CD4-positive, alpha-beta T cell (primary cell): Measurements from ENCODE around the gene POLR3GL. TPM values are rescaled to one million over a fixed set of nuclear protein-coding genes. Genes with fewer than 3 reads are reported as not detected.
"Not testable (repeated sequence)": the region's sequence is repeated elsewhere in the genome, so short reads cannot be mapped to it uniquely, and the experiment has no call there.

Experiments
- ATAC-seq: fragments of 200-7000 bp; cut with Tn5 transposase; one replicate; pipeline ENCODE4 v1.10.0; 2022; ENCODE audit warnings: mild to moderate bottlenecking; ENCODE audit not compliant: poor library complexity
- CTCF ChIA-PET: fragments of 350-600 bp; sonication (Branson Sonifier 250); formaldehyde crosslinking; loops from one replicate; lab custom pipeline; 2021; ENCODE audit warnings: antibody characterized with exemption, inconsistent platforms; lab: Charles Lee
- POLR2A ChIA-PET: fragments of 350-600 bp; sonication (Branson Sonifier 250); formaldehyde crosslinking; loops from one replicate; lab custom pipeline; 2021; ENCODE audit warnings: antibody characterized with exemption, inconsistent platforms; lab: Charles Lee
- DNase-seq, 14 experiments: peaks; one replicate each; pipeline ENCODE4 v3.0.0-alpha.2; 2013 to 2020; ENCODE audit warnings: mixed read lengths in 2 of 14
- H3K27ac ChIP-seq, 2 donors: one replicate each; pipeline versions ENCODE4 v1.5.1 to v1.7.0; 2013; ENCODE audit warnings: low read length in 2 of 2, low read depth in 1 of 2, mild to moderate bottlenecking in 1 of 2
- H3K27me3 ChIP-seq, 2 experiments: 1 replicate in 1 of 2; 2 replicates in 1 of 2; pipeline versions ENCODE4 v1.6.1 to v1.7.0; 2013; ENCODE audit warnings: low read length in 2 of 2, control low read depth in 1 of 2, mild to moderate bottlenecking in 1 of 2, moderate library complexity in 1 of 2; ENCODE audit not compliant: insufficient read depth in 2 of 2, control insufficient read depth in 1 of 2
- H3K36me3 ChIP-seq: one replicate; pipeline ENCODE4 v1.6.1; 2013; ENCODE audit warnings: low read length, control low read depth; ENCODE audit not compliant: insufficient read depth
- H3K4me1 ChIP-seq: one replicate; pipeline ENCODE4 v1.6.1; 2013; ENCODE audit warnings: low read length, control low read depth; ENCODE audit not compliant: insufficient read depth
- H3K4me3 ChIP-seq: one replicate; pipeline ENCODE4 v1.5.1; 2013; ENCODE audit warnings: mild to moderate bottlenecking, low read length, moderate library complexity
- H3K9me3 ChIP-seq, 2 experiments: 1 replicate in 1 of 2; 2 replicates in 1 of 2; pipeline versions ENCODE4 v1.6.1 to v1.7.0; 2013; ENCODE audit warnings: low read length in 2 of 2, mild to moderate bottlenecking in 2 of 2, control low read depth in 1 of 2, moderate library complexity in 1 of 2; ENCODE audit not compliant: control insufficient read depth in 1 of 2, insufficient read depth in 1 of 2
- H3K27ac Mint-ChIP-seq: one replicate; pipeline ENCODE4 v1.8.0; 2020; ENCODE audit warnings: mixed read lengths
- H3K27me3 Mint-ChIP-seq: one replicate; pipeline ENCODE4 v1.8.0; 2021; ENCODE audit warnings: mixed read lengths
- H3K36me3 Mint-ChIP-seq: one replicate; pipeline ENCODE4 v1.8.0; 2021; ENCODE audit warnings: low read depth, mixed read lengths
- H3K4me1 Mint-ChIP-seq: one replicate; pipeline ENCODE4 v1.8.0; 2021; ENCODE audit warnings: low read depth, mixed read lengths
- H3K4me3 Mint-ChIP-seq: one replicate; pipeline ENCODE4 v1.8.0; 2020; ENCODE audit warnings: mild to moderate bottlenecking, mixed read lengths
- H3K9me3 Mint-ChIP-seq: one replicate; pipeline ENCODE4 v1.8.0; 2020; ENCODE audit warnings: mixed read lengths
- intact Hi-C, 2 experiments: fragments of 100-400 bp; cut with DNase I in 1 of 2; cut with micrococcal nuclease in 1 of 2; formaldehyde crosslinking; loops; one replicate each; pipeline versions ENCODE4 v1.15.1 to v1.9.0; 2023 to 2025; cut with DNase I, micrococcal nuclease
- total RNA-seq, 174 experiments: library from RNA in 2 of 174; stranded (reverse) in 2 of 174; gene quantifications; one replicate each; pipeline ENCODE4 v1.2.3 and lab custom pipeline; 2021 to 2026
- TF ChIP-seq, protein P1 (sequence below): fragments of 200-600 bp; IDR thresholded peaks from one replicate; pipeline ENCODE4 v1.8.0; 2022; ENCODE audit warnings: antibody characterized with exemption, mild to moderate bottlenecking

POLR3GL gene
- total RNA-seq, 2 experiments from 2014 or later = 17.2 to 17.8 TPM

DNA sequence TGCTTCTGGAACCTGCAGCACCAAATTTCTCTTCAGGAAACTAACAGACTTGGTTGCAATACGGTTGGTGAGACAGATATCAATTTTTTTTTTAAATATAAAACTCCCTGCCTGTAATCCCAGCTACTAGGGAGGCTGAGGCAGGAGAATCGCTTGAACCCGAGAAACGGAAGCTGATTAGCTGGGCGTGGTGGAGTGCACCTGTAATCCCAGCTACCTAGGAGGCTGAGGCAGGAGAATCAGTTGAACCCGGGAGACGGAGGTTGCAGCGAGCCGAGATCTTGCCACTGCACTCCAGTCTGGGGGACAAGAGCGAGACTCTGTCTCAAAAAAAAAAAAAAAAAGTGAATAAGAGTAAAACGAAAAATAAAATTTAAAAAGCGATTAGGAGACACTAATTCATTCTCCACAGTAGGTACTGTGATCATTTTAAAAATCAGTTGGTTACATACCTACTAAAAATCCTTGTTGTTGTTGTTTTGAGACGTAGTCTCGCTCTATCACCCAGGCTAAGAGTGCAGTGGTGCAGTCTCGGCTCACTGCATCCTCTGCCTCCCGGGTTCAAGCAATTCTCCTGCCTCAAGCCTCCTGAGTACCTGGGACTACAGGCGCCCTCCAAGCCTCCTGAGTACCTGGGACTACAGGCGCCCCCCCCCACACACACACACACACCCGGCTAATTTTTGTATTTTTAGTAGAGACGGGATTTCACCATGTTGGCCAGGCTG, 36.4 kb upstream of the POLR3GL start:
- intact Hi-C loops = loop anchor here (1.0 to 2.0 kb wide), 6 partner anchors 10 to 69 kb away; partner anchors contain the start of genes ANKRD34A (in 1 of the 2), LIX1L (in 1 of the 2), PEX11B (in 1 of the 2) and PIAS3 (in 1 of the 2)
- ChIA-PET CTCF (interaction anchor here (0.6 to 2.3 kb wide), 20 partner anchors 10 to 109 kb away, joined by 3 to 40 read pairs (median 4); partner anchors contain the start of genes ANKRD34A, LIX1L, NUDT17 and PEX11B), POLR2A (interaction anchor here (0.6 to 3.7 kb wide), 33 partner anchors 8 to 124 kb away, joined by 3 to 213 read pairs (median 7); partner anchors contain the start of genes ANKRD34A, ITGA10, LIX1L and NUDT17)

DNA sequence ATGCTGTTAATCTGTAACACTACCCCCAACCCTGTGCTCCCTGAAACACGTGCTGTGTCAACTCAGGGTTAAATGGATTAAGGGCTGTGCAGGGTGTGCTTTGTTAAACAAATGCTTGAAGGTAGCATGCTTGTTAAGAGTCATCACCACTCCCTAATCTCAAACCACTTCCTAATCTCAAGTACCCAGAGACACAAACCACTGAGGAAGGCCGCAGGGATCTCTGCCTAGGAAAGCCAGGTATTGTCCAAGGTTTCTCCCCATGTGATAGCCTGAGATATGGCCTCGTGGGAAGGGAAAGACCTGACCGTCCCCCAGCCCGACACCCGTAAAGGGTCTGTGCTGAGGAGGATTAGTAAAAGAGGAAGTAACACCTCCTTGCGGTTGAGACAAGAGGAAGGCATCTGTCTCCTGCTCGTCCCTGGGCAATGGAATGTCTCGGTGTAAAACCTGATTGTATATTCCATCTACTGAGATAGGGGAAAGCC, 31.9 kb upstream of the POLR3GL start:
- peak in 7 of 14 experiments; percentile 1 to 70 (median 21) for DNase-seq
- H3K27me3 Mint-ChIP-seq, intact Hi-C loops, H3K27me3 ChIP-seq, H3K9me3 Mint-ChIP-seq, H3K9me3 ChIP-seq, ATAC-seq: not testable (repeated sequence)
- CTCF ChIA-PET = interaction anchor here (1.0 to 2.2 kb wide), 2 partner anchors 31 to 75 kb away, joined by 4 to 7 read pairs; partner anchors contain the start of genes ANKRD34A and POLR3GL
- POLR2A ChIA-PET = interaction anchor here (2.9 to 4.2 kb wide), 2 partner anchors 25 to 32 kb away, joined by 15 to 22 read pairs; partner anchors contain the start of genes ANKRD34A, LIX1L and POLR3GL
- Mint-ChIP-seq H3K4me3 (peak overlapping the region; percentile 59), H3K27ac (peak overlapping the region; percentile 95), H3K36me3 (peaks cover 50% of the 10 kb centered on the region), H3K4me1 (peaks cover 31% of the 10 kb centered on the region)
- peaks cover 36% of the 10 kb centered on the region for H3K4me1 ChIP-seq
- peaks cover 26% of the 10 kb centered on the region for H3K36me3 ChIP-seq
- peak overlapping the region; percentile 20 for H3K4me3 ChIP-seq
- H3K27ac ChIP-seq = peak overlapping the region; percentile 43 to 44

More for the DNA sequence above, 36.4 kb upstream of the POLR3GL start:
- H3K4me1 ChIP-seq = peaks cover 45% of the 10 kb centered on the region
- peak overlapping the region; percentile 95 for H3K4me3 ChIP-seq
- Mint-ChIP-seq H3K4me1 (peaks cover 29% of the 10 kb centered on the region), H3K4me3 (no peak overlapping the region), H3K27ac (no peak overlapping the region), H3K9me3 (no peaks in the 10 kb centered on the region), H3K36me3 (peaks cover 14% of the 10 kb centered on the region), H3K27me3 (no peaks in the 10 kb centered on the region)
- H3K36me3 ChIP-seq = peaks cover 20% of the 10 kb centered on the region
- no peaks in the 10 kb centered on the region for H3K27me3 ChIP-seq
- no peaks in the 10 kb centered on the region for H3K9me3 ChIP-seq
- TF ChIP-seq, protein P1, sequence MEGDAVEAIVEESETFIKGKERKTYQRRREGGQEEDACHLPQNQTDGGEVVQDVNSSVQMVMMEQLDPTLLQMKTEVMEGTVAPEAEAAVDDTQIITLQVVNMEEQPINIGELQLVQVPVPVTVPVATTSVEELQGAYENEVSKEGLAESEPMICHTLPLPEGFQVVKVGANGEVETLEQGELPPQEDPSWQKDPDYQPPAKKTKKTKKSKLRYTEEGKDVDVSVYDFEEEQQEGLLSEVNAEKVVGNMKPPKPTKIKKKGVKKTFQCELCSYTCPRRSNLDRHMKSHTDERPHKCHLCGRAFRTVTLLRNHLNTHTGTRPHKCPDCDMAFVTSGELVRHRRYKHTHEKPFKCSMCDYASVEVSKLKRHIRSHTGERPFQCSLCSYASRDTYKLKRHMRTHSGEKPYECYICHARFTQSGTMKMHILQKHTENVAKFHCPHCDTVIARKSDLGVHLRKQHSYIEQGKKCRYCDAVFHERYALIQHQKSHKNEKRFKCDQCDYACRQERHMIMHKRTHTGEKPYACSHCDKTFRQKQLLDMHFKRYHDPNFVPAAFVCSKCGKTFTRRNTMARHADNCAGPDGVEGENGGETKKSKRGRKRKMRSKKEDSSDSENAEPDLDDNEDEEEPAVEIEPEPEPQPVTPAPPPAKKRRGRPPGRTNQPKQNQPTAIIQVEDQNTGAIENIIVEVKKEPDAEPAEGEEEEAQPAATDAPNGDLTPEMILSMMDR = no peak
- peak overlapping the region; percentile 93 to 98 for H3K27ac ChIP-seq
- ATAC-seq = no peak
- DNase-seq = peak in 2 of 14 experiments; percentile 11 to 19

DNA sequence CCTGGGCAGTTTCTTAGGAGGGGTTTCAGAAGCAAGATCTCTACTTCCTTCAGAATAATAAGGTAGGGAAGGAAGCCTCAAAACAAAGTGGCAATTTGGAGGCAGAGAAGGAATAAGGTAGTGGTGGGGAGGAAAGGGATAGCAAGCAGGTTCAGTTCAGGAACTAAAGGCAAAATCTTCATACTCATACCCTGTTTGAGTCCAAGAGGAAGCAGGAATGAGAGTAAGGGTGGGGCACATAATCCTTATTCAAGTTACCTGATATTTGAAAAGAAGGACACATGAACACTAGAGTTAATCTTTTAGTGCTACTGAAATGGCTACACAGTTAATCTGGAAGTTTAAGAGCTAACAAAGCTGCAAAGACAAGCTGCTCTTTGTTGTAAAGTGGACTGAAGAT, 28.8 kb upstream of the POLR3GL start:
- ChIA-PET CTCF (interaction anchor here (1.1 kb wide), 1 partner anchor 91 kb away, joined by 3 read pairs; the partner anchor contains the start of gene NUDT17), POLR2A (interaction anchor here (1.0 to 2.3 kb wide), 3 partner anchors 8 to 43 kb away, joined by 3 to 14 read pairs (median 4); partner anchors contain the start of genes ANKRD34A, POLR3GL and RBM8A)
- no peak overlapping the region for H3K4me3 ChIP-seq
- no peaks in the 10 kb centered on the region for H3K9me3 ChIP-seq
- TF ChIP-seq, protein P1 = no peak
- H3K27me3 Mint-ChIP-seq = no peaks in the 10 kb centered on the region
- peaks cover 39% of the 10 kb centered on the region for H3K36me3 ChIP-seq
- H3K4me1 ChIP-seq = peaks cover 20% of the 10 kb centered on the region
- H3K27ac ChIP-seq = no peak overlapping the region
- H3K27ac Mint-ChIP-seq = peak overlapping the region; percentile 42
- H3K27me3 ChIP-seq = no peaks in the 10 kb centered on the region
- H3K4me1 Mint-ChIP-seq = peaks cover 30% of the 10 kb centered on the region
- no peak overlapping the region for H3K4me3 Mint-ChIP-seq
- H3K9me3 Mint-ChIP-seq = no peaks in the 10 kb centered on the region
- no peak for ATAC-seq
- intact Hi-C loops = loop anchor here in 1 of 2 experiments (2.0 kb wide), 1 partner anchor 19 kb away; no protein-coding TSS in a partner anchor
- no peak for DNase-seq
- H3K36me3 Mint-ChIP-seq = peaks cover 60% of the 10 kb centered on the region
